ENCODE measurements around the gene ENOX1.

The ENOX1 gene

GRCh38 chr13:43522788-43523187 is 264.0 kb downstream of the ENOX1 start:
- Histone ChIP-seq H2AK5ac (ENCODE audit: low read length) (no peak overlapping the region), H3K23ac (ENCODE audit: low read length) (no peak overlapping the region), H3K36me3 (ENCODE audit: control insufficient read depth, insufficient read depth, low read length) (no peaks in the 10 kb centered on the region), H3K4ac (ENCODE audit: low read depth, low read length) (no peak overlapping the region), H2BK120ac (ENCODE audit: low read depth, low read length) (no peak overlapping the region), H3K27me3 (ENCODE audit: insufficient read depth, low read length, poor library complexity) (no peaks in the 10 kb centered on the region), H4K5ac (ENCODE audit: low read length) (no peak overlapping the region), H3K56ac (ENCODE audit: low read length) (no peak overlapping the region), H3K4me3 (ENCODE audit: low read length) (no peak overlapping the region), H2BK5ac (ENCODE audit: low read length) (no peak overlapping the region), H3K9ac (ENCODE audit: low read length) (no peak overlapping the region), H3K79me2 (ENCODE audit: control insufficient read depth, insufficient read depth, low read length) (no peaks in the 10 kb centered on the region), H2BK15ac (replicated peaks; ENCODE audit: low read depth) (no peak overlapping the region), H3K18ac (ENCODE audit: low read length) (no peak overlapping the region), H4K8ac (ENCODE audit: low read depth, low read length) (no peak overlapping the region), H3K4me1 (ENCODE audit: control insufficient read depth, low read depth, low read length) (no peaks in the 10 kb centered on the region), H3K79me1 (ENCODE audit: low read length) (no peaks in the 10 kb centered on the region), H3K4me2 (ENCODE audit: low read length) (no peak overlapping the region), H3K27ac (ENCODE audit: low read depth, low read length) (no peak overlapping the region)
- no peak for DNase-seq

GRCh38 chr13:43520351-43520750 is 266.4 kb downstream of the ENOX1 start:
- Histone ChIP-seq H3K23ac (ENCODE audit: low read length) (no peak overlapping the region), H3K56ac (ENCODE audit: low read length) (no peak overlapping the region), H3K4me3 (ENCODE audit: low read length) (no peak overlapping the region), H2BK15ac (replicated peaks; ENCODE audit: low read depth) (no peak overlapping the region), H3K27ac (ENCODE audit: low read depth, low read length) (no peak overlapping the region), H4K5ac (ENCODE audit: low read length) (no peak overlapping the region), H3K79me2 (ENCODE audit: control insufficient read depth, insufficient read depth, low read length) (no peaks in the 10 kb centered on the region), H4K8ac (ENCODE audit: low read depth, low read length) (no peak overlapping the region), H2BK5ac (ENCODE audit: low read length) (no peak overlapping the region), H3K9ac (ENCODE audit: low read length) (no peak overlapping the region), H2BK120ac (ENCODE audit: low read depth, low read length) (no peak overlapping the region), H3K4ac (ENCODE audit: low read depth, low read length) (no peak overlapping the region), H3K36me3 (ENCODE audit: control insufficient read depth, insufficient read depth, low read length) (no peaks in the 10 kb centered on the region), H3K27me3 (ENCODE audit: insufficient read depth, low read length, poor library complexity) (no peaks in the 10 kb centered on the region), H3K4me1 (ENCODE audit: control insufficient read depth, low read depth, low read length) (no peaks in the 10 kb centered on the region), H2AK5ac (ENCODE audit: low read length) (no peak overlapping the region), H3K18ac (ENCODE audit: low read length) (no peak overlapping the region), H3K79me1 (ENCODE audit: low read length) (no peaks in the 10 kb centered on the region), H3K4me2 (ENCODE audit: low read length) (no peak overlapping the region)
- DNase-seq = no peak
- no CpG with 5 or more reads among the region's 5 CpGs for WGBS (ENCODE audit: extremely low coverage, insufficient coverage, low lambda C conversion rate)

- no peak overlapping the region for H4K8ac ChIP-seq (ENCODE audit: low read depth, low read length)
- no peak overlapping the region for H3K27ac ChIP-seq (ENCODE audit: low read depth, low read length)
- H3K23ac ChIP-seq (ENCODE audit: low read length) = no peak overlapping the region
- no peaks in the 10 kb centered on the region for H3K27me3 ChIP-seq (ENCODE audit: insufficient read depth, low read length, poor library complexity)
- H3K4ac ChIP-seq (ENCODE audit: low read depth, low read length) = no peak overlapping the region
- H2AK5ac ChIP-seq (ENCODE audit: low read length) = no peak overlapping the region
- DNase-seq = no peak
- H3K56ac ChIP-seq (ENCODE audit: low read length) = no peak overlapping the region
- H3K4me3 ChIP-seq (ENCODE audit: low read length) = no peak overlapping the region
- H3K4me1 ChIP-seq (ENCODE audit: control insufficient read depth, low read depth, low read length) = no peaks in the 10 kb centered on the region
- no peak overlapping the region for H3K18ac ChIP-seq (ENCODE audit: low read length)
- no peaks in the 10 kb centered on the region for H3K36me3 ChIP-seq (ENCODE audit: control insufficient read depth, insufficient read depth, low read length)
- H3K4me2 ChIP-seq (ENCODE audit: low read length) = no peak overlapping the region
- no peak overlapping the region for H2BK15ac ChIP-seq (replicated peaks; ENCODE audit: low read depth)
- no peak overlapping the region for H2BK120ac ChIP-seq (ENCODE audit: low read depth, low read length)
- no peak overlapping the region for H4K5ac ChIP-seq (ENCODE audit: low read length)
- H3K79me2 ChIP-seq (ENCODE audit: control insufficient read depth, insufficient read depth, low read length) = no peaks in the 10 kb centered on the region
- H3K79me1 ChIP-seq (ENCODE audit: low read length) = no peaks in the 10 kb centered on the region
- no peak overlapping the region for H3K9ac ChIP-seq (ENCODE audit: low read length)
- no peak overlapping the region for H2BK5ac ChIP-seq (ENCODE audit: low read length)
Observed at GRCh38 chr13:43518833-43519232, 267.9 kb downstream of the ENOX1 start.

- no CpG with 5 or more reads among the region's 2 CpGs for WGBS (ENCODE audit: extremely low coverage, insufficient coverage, low lambda C conversion rate)
- Histone ChIP-seq H3K79me1 (ENCODE audit: low read length) (no peaks in the 10 kb centered on the region), H3K4me1 (ENCODE audit: control insufficient read depth, low read depth, low read length) (no peaks in the 10 kb centered on the region), H3K4me2 (ENCODE audit: low read length) (no peak overlapping the region), H2BK5ac (ENCODE audit: low read length) (no peak overlapping the region), H2BK120ac (ENCODE audit: low read depth, low read length) (no peak overlapping the region), H4K5ac (ENCODE audit: low read length) (no peak overlapping the region), H2AK5ac (ENCODE audit: low read length) (no peak overlapping the region), H3K27ac (ENCODE audit: low read depth, low read length) (no peak overlapping the region), H3K18ac (ENCODE audit: low read length) (no peak overlapping the region), H4K8ac (ENCODE audit: low read depth, low read length) (no peak overlapping the region), H2BK15ac (replicated peaks; ENCODE audit: low read depth) (no peak overlapping the region), H3K4ac (ENCODE audit: low read depth, low read length) (no peak overlapping the region), H3K36me3 (ENCODE audit: control insufficient read depth, insufficient read depth, low read length) (no peaks in the 10 kb centered on the region), H3K27me3 (ENCODE audit: insufficient read depth, low read length, poor library complexity) (no peaks in the 10 kb centered on the region), H3K56ac (ENCODE audit: low read length) (no peak overlapping the region), H3K23ac (ENCODE audit: low read length) (no peak overlapping the region), H3K9ac (ENCODE audit: low read length) (no peak overlapping the region), H3K4me3 (ENCODE audit: low read length) (no peak overlapping the region), H3K79me2 (ENCODE audit: control insufficient read depth, insufficient read depth, low read length) (no peaks in the 10 kb centered on the region)
- no peak for DNase-seq
Observed at GRCh38 chr13:43516401-43516833, 270.4 kb downstream of the ENOX1 start.

GRCh38 chr13:43515531-43515930 is 271.2 kb downstream of the ENOX1 start:
- Histone ChIP-seq H3K56ac (ENCODE audit: low read length) (no peak overlapping the region), H3K4me3 (ENCODE audit: low read length) (no peak overlapping the region), H2BK15ac (replicated peaks; ENCODE audit: low read depth) (no peak overlapping the region), H3K9ac (ENCODE audit: low read length) (no peak overlapping the region), H4K5ac (ENCODE audit: low read length) (no peak overlapping the region), H4K8ac (ENCODE audit: low read depth, low read length) (no peak overlapping the region), H3K4me2 (ENCODE audit: low read length) (no peak overlapping the region), H3K4me1 (ENCODE audit: control insufficient read depth, low read depth, low read length) (no peaks in the 10 kb centered on the region), H3K79me2 (ENCODE audit: control insufficient read depth, insufficient read depth, low read length) (no peaks in the 10 kb centered on the region), H3K27ac (ENCODE audit: low read depth, low read length) (no peak overlapping the region), H3K27me3 (ENCODE audit: insufficient read depth, low read length, poor library complexity) (no peaks in the 10 kb centered on the region), H3K79me1 (ENCODE audit: low read length) (no peaks in the 10 kb centered on the region), H2BK5ac (ENCODE audit: low read length) (no peak overlapping the region), H2AK5ac (ENCODE audit: low read length) (no peak overlapping the region), H3K36me3 (ENCODE audit: control insufficient read depth, insufficient read depth, low read length) (no peaks in the 10 kb centered on the region), H3K4ac (ENCODE audit: low read depth, low read length) (no peak overlapping the region), H3K23ac (ENCODE audit: low read length) (no peak overlapping the region), H3K18ac (ENCODE audit: low read length) (no peak overlapping the region), H2BK120ac (ENCODE audit: low read depth, low read length) (no peak overlapping the region)
- no peak for DNase-seq
- WGBS (ENCODE audit: extremely low coverage, insufficient coverage, low lambda C conversion rate) = no CpG with 5 or more reads among the region's 1 CpG

- no peak overlapping the region for H3K4me2 ChIP-seq (ENCODE audit: low read length)
- H3K4ac ChIP-seq (ENCODE audit: low read depth, low read length) = no peak overlapping the region
- H3K23ac ChIP-seq (ENCODE audit: low read length) = no peak overlapping the region
- no peak overlapping the region for H4K5ac ChIP-seq (ENCODE audit: low read length)
- H3K27ac ChIP-seq (ENCODE audit: low read depth, low read length) = no peak overlapping the region
- no peak overlapping the region for H3K9ac ChIP-seq (ENCODE audit: low read length)
- no peak overlapping the region for H4K8ac ChIP-seq (ENCODE audit: low read depth, low read length)
- DNase-seq = no peak
- H2AK5ac ChIP-seq (ENCODE audit: low read length) = no peak overlapping the region
- H3K27me3 ChIP-seq (ENCODE audit: insufficient read depth, low read length, poor library complexity) = no peaks in the 10 kb centered on the region
- no peak overlapping the region for H2BK120ac ChIP-seq (ENCODE audit: low read depth, low read length)
- no peak overlapping the region for H2BK15ac ChIP-seq (replicated peaks; ENCODE audit: low read depth)
- no peaks in the 10 kb centered on the region for H3K36me3 ChIP-seq (ENCODE audit: control insufficient read depth, insufficient read depth, low read length)
- no peaks in the 10 kb centered on the region for H3K4me1 ChIP-seq (ENCODE audit: control insufficient read depth, low read depth, low read length)
- H3K4me3 ChIP-seq (ENCODE audit: low read length) = no peak overlapping the region
- no peak overlapping the region for H3K18ac ChIP-seq (ENCODE audit: low read length)
- WGBS (ENCODE audit: extremely low coverage, insufficient coverage, low lambda C conversion rate) = no CpG with 5 or more reads among the region's 1 CpG
- H2BK5ac ChIP-seq (ENCODE audit: low read length) = no peak overlapping the region
- H3K79me2 ChIP-seq (ENCODE audit: control insufficient read depth, insufficient read depth, low read length) = no peaks in the 10 kb centered on the region
- no peaks in the 10 kb centered on the region for H3K79me1 ChIP-seq (ENCODE audit: low read length)
- no peak overlapping the region for H3K56ac ChIP-seq (ENCODE audit: low read length)
Observed at GRCh38 chr13:43514311-43514710, 272.5 kb downstream of the ENOX1 start.

Data from mesendoderm (in vitro differentiated cells).